Measurements from ENCODE around the gene CDX1. TPM values are rescaled to one million over a fixed set of nuclear protein-coding genes. Genes with fewer than 3 reads are reported as not detected.

The CDX1 gene
- total RNA-seq, 2 donors from 2014 or later = not detected

DNA sequence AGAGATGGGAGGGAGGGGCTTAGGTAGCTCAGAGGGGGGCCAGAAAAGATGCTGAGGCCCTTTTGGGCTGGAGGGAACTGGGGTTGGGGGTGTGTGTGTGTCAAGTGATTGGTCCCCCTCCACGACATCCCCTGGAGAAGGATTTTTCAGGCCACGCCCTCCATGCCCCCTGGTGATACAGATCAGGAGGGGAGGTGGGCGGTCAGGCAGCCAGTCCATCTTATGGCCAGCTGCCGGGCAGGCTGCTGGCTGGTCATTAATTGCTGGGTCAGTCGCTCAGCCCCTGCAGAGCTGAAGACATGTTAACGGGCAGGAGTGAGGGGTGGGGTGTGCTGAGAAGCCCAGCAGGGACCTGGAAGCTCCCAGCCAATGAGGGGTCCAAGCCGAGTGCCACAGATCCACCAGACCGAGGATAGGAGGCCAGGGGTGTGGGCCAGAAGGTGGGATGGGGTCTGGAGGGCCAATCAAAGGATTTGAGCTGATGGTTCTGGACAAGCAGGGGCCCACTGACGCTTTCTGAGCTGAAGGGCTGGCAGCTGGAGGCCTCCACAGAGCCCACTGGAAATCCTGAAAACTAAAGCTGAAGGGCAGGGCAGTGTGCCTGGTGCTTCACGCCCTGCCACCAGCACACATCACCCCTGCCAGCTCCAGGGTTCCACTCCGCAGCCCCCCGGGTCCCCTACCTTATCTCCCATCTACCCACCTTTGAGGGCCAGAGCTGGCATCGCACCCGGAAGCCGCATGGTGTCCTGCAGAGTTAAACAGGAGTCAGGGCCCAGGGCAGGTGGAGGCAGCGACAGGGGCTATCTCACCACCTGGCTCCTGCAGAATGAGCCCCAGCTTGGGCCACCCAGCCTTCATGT lies 30.0 kb upstream of the CDX1 start:
- Histone ChIP-seq H3K4me3 (ENCODE audit: low read length) (no peak overlapping the region), H3K36me3 (ENCODE audit: control insufficient read depth, insufficient read depth, low read length) (no peaks in the 10 kb centered on the region), H3K9ac (ENCODE audit: extremely low read depth, low read length, poor library complexity, severe bottlenecking) (no peak overlapping the region), H3K9me3 (ENCODE audit: control insufficient read depth, low read length) (no peaks in the 10 kb centered on the region), H3K27ac (ENCODE audit: low read depth, low read length) (no peak overlapping the region), H3K4me1 (ENCODE audit: control insufficient read depth, insufficient read depth, low read length) (peaks cover 32% of the 10 kb centered on the region), H3K27me3 (ENCODE audit: control insufficient read depth, insufficient read depth, low read length, poor library complexity, severe bottlenecking) (peaks cover 19% of the 10 kb centered on the region)
- Mint-ChIP-seq H3K27me3 (ENCODE audit: insufficient read depth) (peaks cover 50% of the 10 kb centered on the region), H3K4me1 (peaks cover 61% of the 10 kb centered on the region), H3K27ac (no peak overlapping the region), H3K36me3 (ENCODE audit: low read depth) (no peaks in the 10 kb centered on the region), H3K9me3 (no peaks in the 10 kb centered on the region), H3K4me3 (no peak overlapping the region)
- TF ChIP-seq, protein P1, sequence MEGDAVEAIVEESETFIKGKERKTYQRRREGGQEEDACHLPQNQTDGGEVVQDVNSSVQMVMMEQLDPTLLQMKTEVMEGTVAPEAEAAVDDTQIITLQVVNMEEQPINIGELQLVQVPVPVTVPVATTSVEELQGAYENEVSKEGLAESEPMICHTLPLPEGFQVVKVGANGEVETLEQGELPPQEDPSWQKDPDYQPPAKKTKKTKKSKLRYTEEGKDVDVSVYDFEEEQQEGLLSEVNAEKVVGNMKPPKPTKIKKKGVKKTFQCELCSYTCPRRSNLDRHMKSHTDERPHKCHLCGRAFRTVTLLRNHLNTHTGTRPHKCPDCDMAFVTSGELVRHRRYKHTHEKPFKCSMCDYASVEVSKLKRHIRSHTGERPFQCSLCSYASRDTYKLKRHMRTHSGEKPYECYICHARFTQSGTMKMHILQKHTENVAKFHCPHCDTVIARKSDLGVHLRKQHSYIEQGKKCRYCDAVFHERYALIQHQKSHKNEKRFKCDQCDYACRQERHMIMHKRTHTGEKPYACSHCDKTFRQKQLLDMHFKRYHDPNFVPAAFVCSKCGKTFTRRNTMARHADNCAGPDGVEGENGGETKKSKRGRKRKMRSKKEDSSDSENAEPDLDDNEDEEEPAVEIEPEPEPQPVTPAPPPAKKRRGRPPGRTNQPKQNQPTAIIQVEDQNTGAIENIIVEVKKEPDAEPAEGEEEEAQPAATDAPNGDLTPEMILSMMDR (conservative IDR thresholded peaks at IDR 0.05) = no peak
- 73 to 80% methylated on average over 8 to 16 of the region's 16 CpGs for WGBS, 2 experiments (ENCODE audit: insufficient coverage in 1 of 2, insufficient read length in 1 of 2)
- no peak for DNase-seq

DNA sequence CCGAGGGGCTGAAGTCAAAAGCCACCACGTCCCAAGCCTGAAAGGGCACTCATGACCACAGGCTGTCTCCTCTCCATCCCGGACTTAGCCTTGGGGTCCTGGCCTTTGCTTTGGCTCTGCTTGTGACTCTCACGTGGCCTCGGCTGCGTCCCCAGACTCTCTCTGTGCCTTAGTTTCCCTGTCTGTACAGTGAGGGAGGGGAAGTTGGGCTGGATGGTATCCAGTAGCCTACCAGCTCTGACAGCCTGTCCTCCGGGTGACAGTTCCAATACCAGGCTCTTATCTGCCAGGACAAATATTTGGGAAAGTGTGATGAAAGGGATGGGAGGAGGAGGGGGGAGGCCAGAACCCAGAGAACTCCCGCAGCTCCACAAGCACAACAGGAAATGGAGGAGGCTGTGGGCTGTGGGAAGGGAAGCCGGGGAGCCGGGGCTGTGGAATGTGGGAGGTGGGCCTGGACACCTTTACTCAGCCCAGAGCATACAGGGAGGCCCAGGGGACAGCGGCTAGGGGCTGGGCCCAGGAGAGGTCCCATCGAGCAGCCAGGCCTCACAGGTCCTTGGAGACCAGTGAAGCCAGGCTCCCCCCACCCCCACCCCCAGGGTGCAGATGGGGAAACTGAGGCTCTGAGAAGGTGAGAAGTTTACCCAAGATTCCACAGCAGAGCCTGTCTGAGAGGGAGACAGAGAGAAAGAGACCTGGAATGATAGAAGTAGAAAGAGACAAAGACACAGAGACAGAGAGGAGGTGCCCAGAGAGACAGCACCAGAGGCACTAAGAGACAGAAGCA lies 29.2 kb upstream of the CDX1 start:
- no peaks in the 10 kb centered on the region for H3K36me3 Mint-ChIP-seq (ENCODE audit: low read depth)
- no peak overlapping the region for H3K27ac ChIP-seq (ENCODE audit: low read depth, low read length)

GRCh38 chr5:150137997-150138396 lies 28.6 kb upstream of the CDX1 start:
- Histone ChIP-seq H3K27ac (ENCODE audit: low read depth, low read length) (no peak overlapping the region), H3K9ac (ENCODE audit: extremely low read depth, low read length, poor library complexity, severe bottlenecking) (no peak overlapping the region), H3K27me3 (ENCODE audit: control insufficient read depth, insufficient read depth, low read length, poor library complexity, severe bottlenecking) (peaks cover 19% of the 10 kb centered on the region), H3K4me3 (ENCODE audit: low read length) (no peak overlapping the region), H3K9me3 (ENCODE audit: control insufficient read depth, low read length) (no peaks in the 10 kb centered on the region), H3K36me3 (ENCODE audit: control insufficient read depth, insufficient read depth, low read length) (no peaks in the 10 kb centered on the region), H3K4me1 (ENCODE audit: control insufficient read depth, insufficient read depth, low read length) (peaks cover 32% of the 10 kb centered on the region)
- Mint-ChIP-seq H3K27me3 (ENCODE audit: insufficient read depth) (peaks cover 35% of the 10 kb centered on the region), H3K4me1 (peaks cover 56% of the 10 kb centered on the region), H3K4me3 (peak overlapping the region; percentile 32), H3K36me3 (ENCODE audit: low read depth) (no peaks in the 10 kb centered on the region), H3K9me3 (no peaks in the 10 kb centered on the region), H3K27ac (peak overlapping the region; percentile 86)
- no peak for DNase-seq
- TF ChIP-seq, protein P1 (conservative IDR thresholded peaks at IDR 0.05) = no peak
- 83 to 100% methylated on average over 1 to 5 of the region's 5 CpGs for WGBS, 2 experiments (ENCODE audit: insufficient coverage in 1 of 2, insufficient read length in 1 of 2)

More for the DNA sequence above, 29.2 kb upstream of the CDX1 start:
- Histone ChIP-seq H3K27me3 (ENCODE audit: control insufficient read depth, insufficient read depth, low read length, poor library complexity, severe bottlenecking) (peaks cover 19% of the 10 kb centered on the region), H3K9ac (ENCODE audit: extremely low read depth, low read length, poor library complexity, severe bottlenecking) (no peak overlapping the region), H3K4me3 (ENCODE audit: low read length) (no peak overlapping the region), H3K9me3 (ENCODE audit: control insufficient read depth, low read length) (no peaks in the 10 kb centered on the region), H3K36me3 (ENCODE audit: control insufficient read depth, insufficient read depth, low read length) (no peaks in the 10 kb centered on the region), H3K4me1 (ENCODE audit: control insufficient read depth, insufficient read depth, low read length) (peaks cover 32% of the 10 kb centered on the region)
- peak overlapping the region; percentile 86 for H3K27ac Mint-ChIP-seq
- TF ChIP-seq, protein P1 (conservative IDR thresholded peaks at IDR 0.05) = no peak
- peak overlapping the region; percentile 32 for H3K4me3 Mint-ChIP-seq
- H3K9me3 Mint-ChIP-seq = no peaks in the 10 kb centered on the region
- 63 to 70% methylated on average over 3 to 12 of the region's 12 CpGs for WGBS, 2 experiments (ENCODE audit: insufficient coverage in 1 of 2, insufficient read length in 1 of 2)
- peaks cover 58% of the 10 kb centered on the region for H3K4me1 Mint-ChIP-seq
- H3K27me3 Mint-ChIP-seq (ENCODE audit: insufficient read depth) = peaks cover 42% of the 10 kb centered on the region
- peak; percentile 94 for DNase-seq
